SK-N-SH (cell line): Measurements from ENCODE around the gene FRAS1. TPM values are rescaled to one million over a fixed set of nuclear protein-coding genes. Genes with fewer than 3 reads are reported as not detected.

Experiments
- CTCF ChIA-PET: fragments of 300-600, 350-600 bp; formaldehyde crosslinking; extraction: SDS; loops from one replicate; lab custom pipeline; 2021; lab: Yijun Ruan, JAX
- POLR2A ChIA-PET: fragments of 350-600 bp; sonication (Branson Sonifier 250); formaldehyde crosslinking; extraction: SDS; loops from one replicate; lab custom pipeline; 2020; ENCODE audit warnings: antibody characterized with exemption, inconsistent platforms; lab: Yijun Ruan, JAX
- DNase-seq: peaks from one replicate; pipeline ENCODE4 v3.0.0; 2012
- H2AFZ ChIP-seq: fragments of 200-600 bp; sonication (generic); 2 replicates; pipeline ENCODE4 v1.8.1; 2016; ENCODE audit warnings: antibody characterized with exemption, mild to moderate bottlenecking, low read depth
- H3F3A ChIP-seq: fragments of 200-600 bp; sonication (generic); replicated peaks from 2 replicates; pipeline ENCODE3; 2016; ENCODE audit warnings: antibody characterized with exemption, mild to moderate bottlenecking; ENCODE audit not compliant: insufficient read depth
- H3K27ac ChIP-seq, 2 experiments: fragments of 200-500 bp in 1 of 2; fragments of 200-600 bp in 1 of 2; sonication (Bioruptor generic) in 1 of 2; sonication (generic), shearing (Covaris generic) in 1 of 2; 2 replicates each; pipeline versions ENCODE4 v1.5.1 to v1.6.1; 2014 to 2016; ENCODE audit warnings: low read depth in 2 of 2, inconsistent platforms in 1 of 2, low read length in 1 of 2, mild to moderate bottlenecking in 1 of 2, mixed read lengths in 1 of 2
- H3K27me3 ChIP-seq: fragments of 200-600 bp; sonication (generic), shearing (Covaris generic); 2 replicates; pipeline ENCODE4 v1.6.1; 2016; ENCODE audit warnings: mixed run types; ENCODE audit not compliant: insufficient read depth
- H3K36me3 ChIP-seq, 2 experiments: fragments of 200-500 bp in 1 of 2; fragments of 200-600 bp in 1 of 2; sonication (Bioruptor generic) in 1 of 2; sonication (generic) in 1 of 2; replicated peaks in 1 of 2; 2 replicates each; pipeline versions ENCODE3 to v1.5.1; 2014 to 2016; ENCODE audit warnings: low read length in 1 of 2, mild to moderate bottlenecking in 1 of 2; ENCODE audit not compliant: insufficient read depth in 2 of 2, control insufficient read depth in 1 of 2
- H3K4me1 ChIP-seq, 2 experiments: fragments of 200-500 bp in 1 of 2; fragments of 200-600 bp in 1 of 2; sonication (Bioruptor generic) in 1 of 2; sonication (generic), shearing (Covaris generic) in 1 of 2; 2 replicates each; pipeline versions ENCODE4 v1.5.1 to v1.6.1; 2014 to 2016; ENCODE audit warnings: low read depth in 1 of 2, low read length in 1 of 2, mixed run types in 1 of 2; ENCODE audit not compliant: insufficient read depth in 2 of 2, control insufficient read depth in 1 of 2
- H3K4me2 ChIP-seq: fragments of 200-600 bp; sonication (generic), shearing (Covaris generic); 2 replicates; pipeline ENCODE4 v1.6.1; 2017; ENCODE audit warnings: mixed run types
- H3K4me3 ChIP-seq, 2 experiments: fragments of 200-500 bp in 1 of 2; fragments of 200-600 bp in 1 of 2; sonication (Bioruptor generic) in 1 of 2; sonication (generic), shearing (Covaris generic) in 1 of 2; 2 replicates each; pipeline versions ENCODE4 v1.5.1 to v1.8.1; 2014 to 2016; ENCODE audit warnings: low read depth in 2 of 2, inconsistent platforms in 1 of 2, low read length in 1 of 2, mild to moderate bottlenecking in 1 of 2, mixed read lengths in 1 of 2, moderate library complexity in 1 of 2
- H3K79me2 ChIP-seq: fragments of 200-600 bp; sonication (generic); 2 replicates; pipeline ENCODE4 v1.8.1; 2017; ENCODE audit warnings: mild to moderate bottlenecking; ENCODE audit not compliant: insufficient read depth
- H3K9ac ChIP-seq: fragments of 200-600 bp; sonication (generic); 2 replicates; pipeline ENCODE4 v1.6.1; 2017; ENCODE audit warnings: mixed run types
- H3K9me2 ChIP-seq: fragments of 200-600 bp; sonication (generic); 2 replicates; pipeline ENCODE4 v1.6.1; 2017; ENCODE audit warnings: mixed run types
- H3K9me3 ChIP-seq: fragments of 200-600 bp; sonication (generic); 2 replicates; pipeline ENCODE4 v1.6.1; 2017; ENCODE audit warnings: mixed run types, mild to moderate bottlenecking, moderate library complexity
- H4K20me1 ChIP-seq: fragments of 200-600 bp; sonication (generic); 2 replicates; pipeline ENCODE4 v1.6.1; 2017; ENCODE audit warnings: mild to moderate bottlenecking, mixed run types; ENCODE audit not compliant: insufficient read depth
- CHD2 ChIP-seq: fragments of 150-350 bp; IDR thresholded peaks from 2 replicates; pipeline ENCODE4 v1.6.1; 2018; ENCODE audit warnings: low read length; ENCODE audit not compliant: partially characterized antibody
- CTCF ChIP-seq: fragments of 200-600 bp; sonication (generic); IDR thresholded peaks from 2 replicates; pipeline ENCODE4 v1.6.1; 2017; ENCODE audit warnings: antibody characterized with exemption, mild to moderate bottlenecking, moderate library complexity
- EZH2phosphoT487 ChIP-seq: fragments of 200-600 bp; sonication (generic); IDR thresholded peaks from 2 replicates; pipeline ENCODE4 v1.6.1; 2017; ENCODE audit warnings: low read depth, mixed run types, mild to moderate bottlenecking, antibody characterized with exemption, moderate library complexity, borderline replicate concordance
- FOSL2 ChIP-seq: IDR thresholded peaks from 2 replicates; pipeline ENCODE4 v1.4.0; 2012; ENCODE audit warnings: low read depth, mild to moderate bottlenecking, moderate library complexity, borderline replicate concordance
- FOXM1 ChIP-seq: IDR thresholded peaks from 2 replicates; pipeline ENCODE4 v1.4.0; 2012; ENCODE audit warnings: low read depth, mild to moderate bottlenecking
- GABPA ChIP-seq: IDR thresholded peaks from 2 replicates; pipeline ENCODE4 v1.4.0; 2012; ENCODE audit warnings: low read depth, mild to moderate bottlenecking
- MXI1 ChIP-seq: IDR thresholded peaks from 2 replicates; pipeline ENCODE4 v1.6.1; 2012; ENCODE audit warnings: mild to moderate bottlenecking, low read depth, low read length, improper control_type of control experiment
- RAD21 ChIP-seq: IDR thresholded peaks from 2 replicates; pipeline ENCODE4 v1.6.1; 2012; ENCODE audit warnings: mild to moderate bottlenecking, low read length
- RXRA ChIP-seq: IDR thresholded peaks from 2 replicates; pipeline ENCODE4 v1.4.0; 2012; ENCODE audit warnings: low read depth, mild to moderate bottlenecking, borderline replicate concordance
- SIN3A ChIP-seq: IDR thresholded peaks from 2 replicates; pipeline ENCODE4 v1.6.1; 2012; ENCODE audit warnings: low read depth, mild to moderate bottlenecking, low read length, moderate library complexity, borderline replicate concordance
- TAF1 ChIP-seq: IDR thresholded peaks from 2 replicates; pipeline ENCODE4 v1.6.1; 2012; ENCODE audit warnings: low read depth, mild to moderate bottlenecking, low read length, moderate library complexity, borderline replicate concordance
- TCF12 ChIP-seq: IDR thresholded peaks from 2 replicates; pipeline ENCODE4 v1.4.0; 2012
- TEAD4 ChIP-seq: IDR thresholded peaks from 2 replicates; pipeline ENCODE4 v1.4.0; 2012; ENCODE audit warnings: mild to moderate bottlenecking, borderline replicate concordance; ENCODE audit not compliant: insufficient read depth
- USF1 ChIP-seq: IDR thresholded peaks from 2 replicates; pipeline ENCODE4 v1.4.0; 2012; ENCODE audit warnings: low read depth, borderline replicate concordance
- WGBS: methylation state at CpG from one replicate; pipeline ENCODE4 v1.1.6; 2017; ENCODE audit warnings: low lambda C conversion rate; 5-methylcytosine and 5-hydroxymethylcytosine counted together
- polyA plus RNA-seq, 3 experiments: library from polyadenylated mRNA; depleted of rRNA; stranded (reverse); fragments of >200 nt; gene quantifications; 2 replicates each; pipeline ENCODE4 v1.2.3, GENCODE V29; 2012
- TF ChIP-seq, protein P1 (sequence below): IDR thresholded peaks from 2 replicates; pipeline ENCODE4 v1.6.1; 2012; ENCODE audit warnings: mild to moderate bottlenecking, low read depth, low read length, moderate library complexity
- TF ChIP-seq, protein P2 (sequence below): fragments of 150-350 bp; IDR thresholded peaks from 2 replicates; pipeline ENCODE4 v1.6.1; 2017; ENCODE audit warnings: antibody characterized with exemption, low read length, low read depth, borderline replicate concordance

FRAS1 gene
- polyA plus RNA-seq, 1 of the 3 experiments (the other 2 are of a cell fraction): 8.3 TPM

DNA sequence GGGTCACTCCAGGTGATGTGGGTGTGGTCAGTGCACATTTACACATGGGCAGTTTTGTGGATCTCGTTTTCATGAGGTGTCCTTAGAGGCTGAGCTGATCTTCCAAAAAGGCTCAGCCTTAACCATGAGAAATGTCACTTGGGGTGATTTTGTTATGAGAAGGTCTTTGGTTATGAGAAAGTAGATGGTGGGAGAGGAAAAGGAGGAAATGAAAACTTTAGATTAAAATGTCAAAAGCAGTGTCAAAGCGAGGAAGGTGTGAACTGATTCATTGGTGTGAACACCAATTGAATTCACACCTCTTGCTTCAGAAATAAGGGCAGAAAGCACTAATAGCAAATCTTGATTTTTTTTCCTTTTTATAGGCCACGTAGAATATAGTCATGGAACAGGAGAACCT is 394.3 kb downstream of the FRAS1 start (continued):
- TF ChIP-seq, protein P1, sequence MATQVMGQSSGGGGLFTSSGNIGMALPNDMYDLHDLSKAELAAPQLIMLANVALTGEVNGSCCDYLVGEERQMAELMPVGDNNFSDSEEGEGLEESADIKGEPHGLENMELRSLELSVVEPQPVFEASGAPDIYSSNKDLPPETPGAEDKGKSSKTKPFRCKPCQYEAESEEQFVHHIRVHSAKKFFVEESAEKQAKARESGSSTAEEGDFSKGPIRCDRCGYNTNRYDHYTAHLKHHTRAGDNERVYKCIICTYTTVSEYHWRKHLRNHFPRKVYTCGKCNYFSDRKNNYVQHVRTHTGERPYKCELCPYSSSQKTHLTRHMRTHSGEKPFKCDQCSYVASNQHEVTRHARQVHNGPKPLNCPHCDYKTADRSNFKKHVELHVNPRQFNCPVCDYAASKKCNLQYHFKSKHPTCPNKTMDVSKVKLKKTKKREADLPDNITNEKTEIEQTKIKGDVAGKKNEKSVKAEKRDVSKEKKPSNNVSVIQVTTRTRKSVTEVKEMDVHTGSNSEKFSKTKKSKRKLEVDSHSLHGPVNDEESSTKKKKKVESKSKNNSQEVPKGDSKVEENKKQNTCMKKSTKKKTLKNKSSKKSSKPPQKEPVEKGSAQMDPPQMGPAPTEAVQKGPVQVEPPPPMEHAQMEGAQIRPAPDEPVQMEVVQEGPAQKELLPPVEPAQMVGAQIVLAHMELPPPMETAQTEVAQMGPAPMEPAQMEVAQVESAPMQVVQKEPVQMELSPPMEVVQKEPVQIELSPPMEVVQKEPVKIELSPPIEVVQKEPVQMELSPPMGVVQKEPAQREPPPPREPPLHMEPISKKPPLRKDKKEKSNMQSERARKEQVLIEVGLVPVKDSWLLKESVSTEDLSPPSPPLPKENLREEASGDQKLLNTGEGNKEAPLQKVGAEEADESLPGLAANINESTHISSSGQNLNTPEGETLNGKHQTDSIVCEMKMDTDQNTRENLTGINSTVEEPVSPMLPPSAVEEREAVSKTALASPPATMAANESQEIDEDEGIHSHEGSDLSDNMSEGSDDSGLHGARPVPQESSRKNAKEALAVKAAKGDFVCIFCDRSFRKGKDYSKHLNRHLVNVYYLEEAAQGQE: no peak
- TF ChIP-seq USF1 (no peak), EZH2phosphoT487 (no peak), FOXM1 (no peak)

- Histone ChIP-seq H3K9ac (no peak overlapping the region), H2AFZ (no peak overlapping the region), H3K79me2 (no peaks in the 10 kb centered on the region), H3K4me1 (peaks cover 0 to 4% of the 10 kb centered on the region in 2 experiments; a peak in 1 of 4 replicates), H3K9me3 (no peaks in the 10 kb centered on the region), H3F3A (no peaks in the 10 kb centered on the region), H3K27ac (no peak overlapping the region), H3K9me2 (no peaks in the 10 kb centered on the region), H4K20me1 (no peaks in the 10 kb centered on the region), H3K4me2 (no peak overlapping the region), H3K4me3 (no peak overlapping the region), H3K27me3 (no peaks in the 10 kb centered on the region), H3K36me3 (peaks cover 10 to 50% of the 10 kb centered on the region in 2 experiments)
- DNase-seq: no peak
- ChIA-PET POLR2A (no interaction called here), CTCF (interaction anchor here (0.9 to 1.0 kb wide), 2 partner anchors 22 to 494 kb away, joined by 3 to 6 read pairs; no protein-coding TSS in a partner anchor)
- 80% methylated on average over 3 of the region's 3 CpGs for WGBS
- TF ChIP-seq SIN3A: no peak
- TF ChIP-seq CHD2: no peak
- TF ChIP-seq TEAD4: no peak
- no peak for TF ChIP-seq RAD21
- TF ChIP-seq, protein P1: no peak
- TF ChIP-seq FOXM1: no peak
- no peak for TF ChIP-seq RXRA
- no peak for TF ChIP-seq TCF12
- no peak for TF ChIP-seq MXI1
- TF ChIP-seq, protein P2, sequence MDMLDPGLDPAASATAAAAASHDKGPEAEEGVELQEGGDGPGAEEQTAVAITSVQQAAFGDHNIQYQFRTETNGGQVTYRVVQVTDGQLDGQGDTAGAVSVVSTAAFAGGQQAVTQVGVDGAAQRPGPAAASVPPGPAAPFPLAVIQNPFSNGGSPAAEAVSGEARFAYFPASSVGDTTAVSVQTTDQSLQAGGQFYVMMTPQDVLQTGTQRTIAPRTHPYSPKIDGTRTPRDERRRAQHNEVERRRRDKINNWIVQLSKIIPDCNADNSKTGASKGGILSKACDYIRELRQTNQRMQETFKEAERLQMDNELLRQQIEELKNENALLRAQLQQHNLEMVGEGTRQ: no peak
- TF ChIP-seq TAF1: no peak
- TF ChIP-seq CTCF: no peak
- TF ChIP-seq FOSL2: no peak
- no peak for TF ChIP-seq GABPA
These were observed 396.9 kb downstream of the FRAS1 start for GRCh38 chr4:78454016-78454415.
